ENCODE measurements around the gene ARHGAP29.

Gene ARHGAP29

GRCh38 chr1:94265011-94265422 lies 27.6 kb upstream of the ARHGAP29 start:
- peak; percentile 72 for DNase-seq (ENCODE audit: low spot score)

- DNase-seq (ENCODE audit: low spot score) = no peak
Measured at GRCh38 chr1:94260635-94261387, 23.4 kb upstream of the ARHGAP29 start.

DNA sequence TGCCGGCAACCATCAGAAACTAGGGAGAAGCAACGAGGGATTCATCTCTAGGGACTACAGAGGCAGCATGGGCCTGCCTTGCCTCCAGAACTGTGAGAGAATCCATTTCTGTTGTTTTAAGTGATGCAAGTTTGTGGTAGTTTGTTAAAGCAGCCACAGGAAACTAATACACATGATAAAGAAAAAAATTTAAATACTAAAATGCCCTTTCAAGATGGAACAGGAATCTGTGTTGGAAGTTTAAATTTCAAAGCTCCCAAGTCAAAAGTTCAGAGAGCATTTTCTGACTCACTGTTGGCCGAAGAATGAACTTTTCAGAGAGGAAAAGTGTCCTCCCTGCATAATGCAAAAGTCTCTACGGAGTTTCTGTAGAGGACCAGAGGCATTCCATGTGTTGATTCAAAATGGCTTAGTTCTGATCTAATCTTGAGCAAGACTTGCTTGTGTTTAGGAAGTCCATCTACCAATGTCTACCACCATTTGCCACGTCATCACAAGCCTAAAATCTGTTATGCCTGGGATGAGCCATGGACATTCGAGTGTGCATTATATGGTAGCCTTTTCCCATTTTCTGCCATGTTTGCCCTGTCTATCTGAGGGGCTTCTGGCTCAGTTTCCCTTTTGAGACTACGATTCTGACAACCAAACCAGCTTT lies 22.4 kb upstream of the ARHGAP29 start:
- no peak for DNase-seq (ENCODE audit: low spot score)

GRCh38 chr1:94258873-94259331 lies 21.5 kb upstream of the ARHGAP29 start:
- DNase-seq (ENCODE audit: low spot score) = peak; percentile 62

- DNase-seq (ENCODE audit: low spot score) = no peak
Measured at GRCh38 chr1:94257444-94257843, 20.1 kb upstream of the ARHGAP29 start.

GRCh38 chr1:94255476-94255875 lies 18.1 kb upstream of the ARHGAP29 start:
- no peak for DNase-seq (ENCODE audit: low spot score)

GRCh38 chr1:94254073-94254810 lies 16.9 kb upstream of the ARHGAP29 start:
- DNase-seq (ENCODE audit: low spot score) = peak; percentile 89

GRCh38 chr1:94253456-94254017 lies 16.2 kb upstream of the ARHGAP29 start:
- no peak for DNase-seq (ENCODE audit: low spot score)

DNA sequence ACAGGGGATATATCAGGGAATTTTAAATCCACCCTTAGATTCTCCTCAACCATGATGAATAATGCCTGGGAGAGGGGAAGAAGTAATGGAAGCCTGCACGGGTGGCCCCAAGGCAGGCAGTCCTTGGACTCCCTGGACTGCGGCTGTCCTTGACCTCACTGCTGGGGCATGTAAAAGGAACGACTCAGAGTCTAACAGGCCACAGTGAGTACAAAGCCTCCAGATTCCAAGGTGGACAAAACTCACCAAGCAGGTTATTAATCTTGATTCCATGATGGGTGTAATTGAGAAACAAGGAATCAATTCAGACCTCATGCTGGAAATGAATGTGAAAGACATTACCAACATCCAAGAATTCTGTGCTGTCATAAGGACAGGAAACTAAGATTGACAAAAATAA lies 13.0 kb upstream of the ARHGAP29 start:
- no peak for DNase-seq (ENCODE audit: low spot score)

DNA sequence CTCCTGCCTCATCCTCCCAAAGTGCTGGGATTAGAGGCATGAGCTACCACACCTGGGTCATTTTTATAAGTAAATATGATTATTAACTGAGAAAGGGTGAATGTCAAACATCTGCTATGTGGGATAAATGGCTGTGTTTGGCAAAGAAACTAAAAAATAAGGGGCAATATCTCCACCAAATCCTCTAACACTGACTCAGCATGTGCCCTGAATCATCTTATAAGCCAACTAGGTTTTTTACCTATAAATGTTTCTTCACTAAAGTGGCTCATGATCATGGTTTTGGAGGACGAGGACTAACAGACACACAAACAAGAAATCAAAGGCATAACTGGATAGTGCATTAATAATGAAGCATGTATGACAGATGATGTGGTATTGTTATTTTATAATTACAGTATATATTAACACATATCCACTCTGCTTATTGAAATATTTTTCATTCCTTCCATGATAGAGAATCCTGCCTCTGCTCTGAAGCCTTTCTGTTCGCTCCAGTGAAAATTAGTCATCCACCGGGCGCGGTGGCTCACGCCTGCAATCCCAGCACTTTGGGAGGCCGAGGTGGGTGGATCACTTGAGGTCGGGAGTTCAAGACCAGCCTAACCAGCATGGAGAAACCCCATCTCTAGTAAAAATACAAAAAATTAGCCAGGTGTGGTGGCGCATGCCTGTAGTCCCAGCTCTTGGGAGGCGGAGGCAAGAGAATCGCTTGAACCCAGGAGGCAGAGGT lies 11.7 kb upstream of the ARHGAP29 start:
- DNase-seq (ENCODE audit: low spot score) = no peak

DNA sequence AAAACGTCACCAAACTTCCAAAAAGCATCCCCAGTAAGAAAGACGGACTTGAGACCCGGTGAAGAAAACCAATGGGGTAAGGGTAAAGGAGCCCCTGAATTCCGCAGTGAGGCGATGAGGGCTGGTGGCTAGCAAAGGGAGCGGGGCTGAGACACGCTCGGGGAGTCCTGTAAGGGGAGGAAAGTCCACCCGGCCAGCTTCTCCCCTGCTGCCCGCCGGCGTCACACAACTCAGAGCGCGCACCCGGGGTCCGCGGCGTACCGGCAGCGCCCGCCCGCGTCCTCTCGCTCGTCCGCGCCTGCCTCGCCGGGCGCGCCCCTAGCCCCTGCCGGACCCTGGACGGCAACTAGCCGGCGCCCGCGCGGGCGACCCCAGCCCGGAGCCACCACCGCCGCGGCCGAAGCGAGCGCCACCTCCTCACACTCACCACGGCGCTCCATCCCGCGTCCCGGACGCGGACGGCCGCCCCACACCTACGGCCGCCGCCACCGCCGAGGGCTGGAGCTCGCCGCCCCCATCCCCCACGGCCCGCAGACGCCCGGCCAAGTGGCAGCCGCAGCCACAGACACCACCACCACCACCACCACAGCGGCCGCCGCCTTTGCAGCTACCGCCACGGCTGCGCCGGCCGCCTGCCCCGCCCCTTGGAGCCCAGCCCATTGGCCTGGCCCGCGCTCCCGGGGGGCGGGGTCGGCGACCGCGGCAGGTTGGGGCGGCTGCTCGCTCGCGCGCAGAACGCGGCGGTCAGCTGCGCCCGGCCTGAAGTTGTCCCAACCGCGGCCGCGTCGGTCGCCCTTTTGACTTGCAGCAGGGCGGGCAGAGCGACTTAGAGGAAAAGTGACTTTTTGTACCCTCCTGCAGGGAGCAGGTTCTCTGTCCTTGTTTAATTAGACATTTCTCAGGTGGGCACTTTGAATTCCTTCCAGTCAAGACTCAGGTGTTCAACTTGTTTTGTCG lies 10.0 kb upstream of the ARHGAP29 start:
- peak; percentile 83 for DNase-seq (ENCODE audit: low spot score)

DNA sequence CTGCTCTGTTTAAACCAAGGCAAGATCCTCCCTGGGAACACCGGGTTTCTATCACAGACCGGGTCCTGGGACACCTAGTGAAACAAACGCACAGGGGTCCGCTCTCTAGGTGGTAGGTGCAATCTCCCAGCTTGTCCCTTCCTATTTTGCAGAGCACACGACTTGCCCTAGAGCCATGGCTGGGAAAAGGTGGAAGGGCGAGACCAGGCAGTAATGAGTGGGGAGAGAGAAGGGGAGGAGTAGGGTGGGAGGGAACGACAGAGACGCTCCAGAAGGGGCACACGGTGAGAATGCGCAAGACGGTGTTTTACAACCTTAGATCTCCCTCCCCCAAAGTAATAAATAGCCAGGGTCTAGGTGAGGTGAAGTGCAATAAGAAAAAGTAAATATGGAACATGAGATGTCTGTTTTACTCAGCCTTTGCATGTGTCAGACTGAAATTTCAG lies 9.3 kb upstream of the ARHGAP29 start:
- DNase-seq (ENCODE audit: low spot score) = no peak

- no peak for DNase-seq (ENCODE audit: low spot score)
Measured at GRCh38 chr1:94245747-94246438, 8.5 kb upstream of the ARHGAP29 start.

GRCh38 chr1:94244816-94245215 lies 7.4 kb upstream of the ARHGAP29 start:
- no peak for DNase-seq (ENCODE audit: low spot score)

- DNase-seq (ENCODE audit: low spot score) = no peak
Measured at GRCh38 chr1:94243665-94244064, 6.3 kb upstream of the ARHGAP29 start.

- DNase-seq (ENCODE audit: low spot score) = no peak
Measured at GRCh38 chr1:94240822-94241221, 3.4 kb upstream of the ARHGAP29 start.

DNA sequence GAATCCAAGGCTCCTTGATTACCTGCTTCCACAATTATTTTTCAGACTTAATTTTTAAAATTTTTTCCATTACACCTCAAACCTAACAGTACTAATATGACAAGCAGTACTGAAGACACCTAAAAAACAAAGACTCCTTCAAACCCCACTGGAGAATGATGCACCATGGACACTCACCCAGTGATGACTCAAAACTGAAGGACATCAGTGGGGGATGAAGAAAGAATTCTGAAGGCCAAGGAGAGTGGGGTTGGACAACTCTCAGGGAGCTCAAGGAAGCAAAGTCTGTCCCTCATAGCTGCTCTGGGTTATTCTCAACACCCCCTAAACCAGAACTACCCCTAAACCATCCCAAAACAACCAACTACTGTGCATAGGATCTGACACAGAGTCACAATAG lies 2.4 kb upstream of the ARHGAP29 start:
- DNase-seq (ENCODE audit: low spot score) = no peak

GRCh38 chr1:94239051-94239450 lies 1.7 kb upstream of the ARHGAP29 start:
- DNase-seq (ENCODE audit: low spot score) = no peak

- no peak for DNase-seq (ENCODE audit: low spot score)
Measured at GRCh38 chr1:94236630-94237290, 624 bp downstream of the ARHGAP29 start.

Data from kidney capillary endothelial cell (primary cell).